PC-9 (cell line): ENCODE results near the gene DLEC1. TPM values are rescaled to one million over a fixed set of nuclear protein-coding genes. Genes with fewer than 3 reads are reported as not detected.

Experiments used
- BruUV-seq: library from RNA; stranded (reverse); fragments of 400-500 nt; replicated peaks from 2 replicates; lab custom pipeline; 2021; lab: Mats Ljungman, UMichigan
- CTCF ChIA-PET: fragments of 300-600 bp; sonication (Branson Sonifier 250); formaldehyde crosslinking; loops from one replicate; lab custom pipeline; 2022; ENCODE audit warnings: antibody characterized with exemption; lab: Charles Lee
- POLR2A ChIA-PET: fragments of 300-600 bp; sonication (Branson Sonifier 250); formaldehyde crosslinking; loops from one replicate; lab custom pipeline; 2022; ENCODE audit warnings: antibody characterized with exemption; ENCODE audit not compliant: unreplicated experiment; lab: Charles Lee
- DNase-seq, 2 experiments: peaks; one replicate each; pipeline versions ENCODE4 v3.0.0 to v3.0.0-alpha.2; 2015 to 2022; ENCODE audit warnings: mixed read lengths in 1 of 2
- H2AFZ ChIP-seq: fragments of 200-600 bp; sonication (generic); 2 replicates; pipeline ENCODE4 v1.8.1; 2017; ENCODE audit warnings: antibody characterized with exemption
- H3F3A ChIP-seq: fragments of 200-600 bp; sonication (generic); 2 replicates; pipeline ENCODE4 v1.8.1; 2017; ENCODE audit warnings: antibody characterized with exemption, mild to moderate bottlenecking, low read depth; ENCODE audit not compliant: insufficient read depth
- H3K27ac ChIP-seq: fragments of 200-600 bp; sonication (generic); 2 replicates; pipeline ENCODE4 v1.6.1; 2016; ENCODE audit warnings: mixed run types
- H3K27me3 ChIP-seq: fragments of 200-600 bp; sonication (generic); 2 replicates; pipeline ENCODE4 v1.6.1; 2016; ENCODE audit warnings: low read depth, mixed run types; ENCODE audit not compliant: insufficient read depth
- H3K36me3 ChIP-seq: fragments of 200-600 bp; sonication (generic); 2 replicates; pipeline ENCODE4 v1.6.1; 2016; ENCODE audit warnings: low read depth, mixed run types
- H3K4me1 ChIP-seq: fragments of 200-600 bp; sonication (generic); replicated peaks from 2 replicates; pipeline ENCODE4 v1.6.1; 2016; ENCODE audit warnings: mixed run types; ENCODE audit not compliant: insufficient read depth
- H3K4me2 ChIP-seq: fragments of 200-600 bp; sonication (generic); 2 replicates; pipeline ENCODE4 v1.6.1; 2017; ENCODE audit warnings: mixed run types
- H3K4me3 ChIP-seq: fragments of 200-600 bp; sonication (generic); 2 replicates; pipeline ENCODE4 v1.6.1; 2016; ENCODE audit warnings: mixed run types
- H3K79me2 ChIP-seq: fragments of 200-600 bp; sonication (generic); 2 replicates; pipeline ENCODE4 v1.6.1; 2017; ENCODE audit warnings: low read depth, mixed run types
- H3K9me2 ChIP-seq: fragments of 200-600 bp; sonication (generic); 2 replicates; pipeline ENCODE4 v1.8.1; 2017; ENCODE audit warnings: mild to moderate bottlenecking; ENCODE audit not compliant: insufficient read depth
- H3K9me3 ChIP-seq: fragments of 200-600 bp; sonication (generic); 2 replicates; pipeline ENCODE4 v1.8.1; 2016; ENCODE audit warnings: low read depth; ENCODE audit not compliant: insufficient read depth
- H4K20me1 ChIP-seq: fragments of 200-600 bp; sonication (generic); 2 replicates; pipeline ENCODE4 v1.8.1; 2017; ENCODE audit not compliant: insufficient read depth
- CTCF ChIP-seq: fragments of 200-600 bp; sonication (generic); conservative IDR thresholded peaks from 2 replicates; pipeline ENCODE4 v1.6.1; 2017; ENCODE audit warnings: mixed run types, antibody characterized with exemption, mild to moderate bottlenecking, moderate library complexity
- EZH2 ChIP-seq: fragments of 200-600 bp; sonication (generic); IDR thresholded peaks from 2 replicates; pipeline ENCODE4 v1.8.0; 2017; ENCODE audit warnings: antibody characterized with exemption, low read depth
- intact Hi-C: fragments of 100-400 bp; cut with micrococcal nuclease; formaldehyde crosslinking; loops from one replicate; pipeline ENCODE4 v1.10.0; 2022; ENCODE audit not compliant: unreplicated experiment
- total RNA-seq: library from RNA; stranded (reverse); gene quantifications from 2 replicates; pipeline ENCODE4 v1.2.3, GENCODE V29; 2021

DLEC1 gene
- total RNA-seq, 1 experiment from 2014 or later = 0.35 TPM

GRCh38 chr3:38009807-38010591, 29.0 kb upstream of the DLEC1 start:
- no peak for DNase-seq
- ChIA-PET POLR2A (interaction anchor here (0.6 kb wide), 1 partner anchor 36 kb away, joined by 6 read pairs; no protein-coding TSS in a partner anchor), CTCF (no interaction called here)

GRCh38 chr3:38011111-38011510, 27.9 kb upstream of the DLEC1 start:
- H3K9me2 ChIP-seq = no peaks in the 10 kb centered on the region
- no TSS peak for BruUV-seq
- no peak overlapping the region for H2AFZ ChIP-seq
- POLR2A ChIA-PET = no interaction called here
- no peaks in the 10 kb centered on the region for H3K27me3 ChIP-seq
- no peak overlapping the region for H3K27ac ChIP-seq
- no peaks in the 10 kb centered on the region for H3K9me3 ChIP-seq
- no peaks in the 10 kb centered on the region for H3K36me3 ChIP-seq
- no peaks in the 10 kb centered on the region for H3K4me1 ChIP-seq
- DNase-seq = no peak
- CTCF ChIA-PET = no interaction called here
- no peaks in the 10 kb centered on the region for H3K79me2 ChIP-seq
- H3F3A ChIP-seq = no peaks in the 10 kb centered on the region
- intact Hi-C loops = no loop called here
- H3K4me2 ChIP-seq = no peak overlapping the region
- TF ChIP-seq EZH2 (no peak), CTCF (no peak)
- H3K4me3 ChIP-seq = no peak overlapping the region
- H4K20me1 ChIP-seq = no peaks in the 10 kb centered on the region

More at GRCh38 chr3:38009807-38010591, 29.0 kb upstream of the DLEC1 start:
- Histone ChIP-seq H3K9me3 (no peaks in the 10 kb centered on the region), H3K27ac (no peak overlapping the region), H3K27me3 (no peaks in the 10 kb centered on the region), H3K79me2 (no peaks in the 10 kb centered on the region), H3K4me2 (no peak overlapping the region), H4K20me1 (no peaks in the 10 kb centered on the region), H3K36me3 (no peaks in the 10 kb centered on the region), H3F3A (no peaks in the 10 kb centered on the region), H3K9me2 (no peaks in the 10 kb centered on the region), H2AFZ (no peak overlapping the region), H3K4me1 (no peaks in the 10 kb centered on the region), H3K4me3 (no peak overlapping the region)
- BruUV-seq = no TSS peak
- TF ChIP-seq EZH2 = no peak
- TF ChIP-seq CTCF = no peak
- intact Hi-C loops = loop anchor here (10.0 kb wide), 1 partner anchor 335 kb away; the partner anchor contains the start of gene XYLB

- H3K4me2 ChIP-seq = no peak overlapping the region
- H3K27ac ChIP-seq = no peak overlapping the region
- no peak for DNase-seq
- POLR2A ChIA-PET = interaction anchor here (0.6 kb wide), 1 partner anchor 121 kb away, joined by 4 read pairs; the partner anchor contains the start of gene ACAA1
- no peaks in the 10 kb centered on the region for H3K9me2 ChIP-seq
- H2AFZ ChIP-seq = no peak overlapping the region
- intact Hi-C loops = no loop called here
- H3K9me3 ChIP-seq = no peaks in the 10 kb centered on the region
- H3K27me3 ChIP-seq = no peaks in the 10 kb centered on the region
- no peaks in the 10 kb centered on the region for H3K36me3 ChIP-seq
- no peak for TF ChIP-seq CTCF
- no peak for TF ChIP-seq EZH2
- no TSS peak for BruUV-seq
- no peaks in the 10 kb centered on the region for H3K4me1 ChIP-seq
- no peaks in the 10 kb centered on the region for H4K20me1 ChIP-seq
- no peak overlapping the region for H3K4me3 ChIP-seq
- H3F3A ChIP-seq = no peaks in the 10 kb centered on the region
- CTCF ChIA-PET = interaction anchor here (0.7 kb wide), 1 partner anchor 271 kb away, joined by 3 read pairs; no protein-coding TSS in a partner anchor
- no peaks in the 10 kb centered on the region for H3K79me2 ChIP-seq
These were observed 23.5 kb upstream of the DLEC1 start for GRCh38 chr3:38015485-38015884.
